Smooth muscle cell (in vitro differentiated cells): ENCODE results near the gene REV3L. TPM values are rescaled to one million over a fixed set of nuclear protein-coding genes. Genes with fewer than 3 reads are reported as not detected.
A peak's percentile ranks its signal among the peaks of the same experiment; 100 is the strongest.

Experiments used
- DNase-seq: peaks from one replicate; lab custom pipeline; 2025; ENCODE audit not compliant: unreplicated experiment; lab: John Stamatoyannopoulos, UW
- H2AFZ ChIP-seq: fragments of 200-600 bp; sonication (generic); 2 replicates; pipeline ENCODE4 v1.6.0; 2016; ENCODE audit warnings: antibody characterized with exemption, low read depth, mild to moderate bottlenecking
- H3F3A ChIP-seq: fragments of 200-600 bp; sonication (generic); 2 replicates; pipeline ENCODE4 v1.6.0; 2017; ENCODE audit warnings: antibody characterized with exemption, low read depth
- H3K27ac ChIP-seq: fragments of 200-600 bp; sonication (generic); 2 replicates; pipeline ENCODE4 v1.5.1; 2016; ENCODE audit warnings: low read depth, mild to moderate bottlenecking
- H3K27me3 ChIP-seq: fragments of 200-600 bp; sonication (generic); 2 replicates; pipeline ENCODE4 v1.6.1; 2016; ENCODE audit warnings: low read depth, mild to moderate bottlenecking
- H3K36me3 ChIP-seq: fragments of 200-600 bp; sonication (generic); 2 replicates; pipeline ENCODE4 v1.5.1; 2016; ENCODE audit warnings: low read depth
- H3K4me1 ChIP-seq: fragments of 200-600 bp; sonication (generic); 2 replicates; pipeline ENCODE4 v1.5.1; 2016; ENCODE audit warnings: low read depth
- H3K4me2 ChIP-seq: fragments of 200-600 bp; sonication (generic); 2 replicates; pipeline ENCODE4 v1.6.0; 2016; ENCODE audit warnings: mild to moderate bottlenecking
- H3K4me3 ChIP-seq: fragments of 200-600 bp; sonication (generic); 2 replicates; pipeline ENCODE4 v1.5.1; 2016; ENCODE audit warnings: mild to moderate bottlenecking
- H3K79me2 ChIP-seq: fragments of 200-600 bp; sonication (generic); 2 replicates; pipeline ENCODE4 v1.6.0; 2016; ENCODE audit warnings: low read depth, mild to moderate bottlenecking
- H3K9ac ChIP-seq: fragments of 200-600 bp; sonication (generic); 2 replicates; pipeline ENCODE4 v1.6.0; 2016; ENCODE audit warnings: low read depth
- H3K9me3 ChIP-seq: fragments of 200-600 bp; sonication (generic); replicated peaks from 2 replicates; pipeline ENCODE4 v1.5.1; 2016; ENCODE audit warnings: low read depth
- H4K20me1 ChIP-seq: fragments of 200-600 bp; sonication (generic); 2 replicates; pipeline ENCODE4 v1.6.0; 2016; ENCODE audit warnings: low read depth
- WGBS: methylation state at CpG from one replicate; pipeline ENCODE4 v1.1.7; 2016; ENCODE audit warnings: low lambda C conversion rate; 5-methylcytosine and 5-hydroxymethylcytosine counted together
- polyA plus RNA-seq: library from polyadenylated mRNA; unstranded; fragments of >200 nt; fragmentation: Nextera tagmentation; extraction: Ambion mirVana; gene quantifications from 2 replicates; pipeline ENCODE4 v1.2.1, GENCODE V29; 2016
- total RNA-seq: library from RNA; depleted of rRNA; stranded (reverse); fragments of >200 nt; gene quantifications from 2 replicates; pipeline ENCODE4 v1.2.3, GENCODE V29; 2014
- TF ChIP-seq, protein P1 (sequence below): fragments of 200-600 bp; sonication (generic); IDR thresholded peaks from 2 replicates; pipeline ENCODE4 v1.5.1; 2017; ENCODE audit warnings: borderline replicate concordance, mild to moderate bottlenecking, antibody characterized with exemption; ENCODE audit not compliant: insufficient read depth, poor library complexity, severe bottlenecking

The REV3L gene
- total and polyA plus RNA-seq, 2 experiments from 2014 or later = 6.9 to 19.8 TPM

DNA sequence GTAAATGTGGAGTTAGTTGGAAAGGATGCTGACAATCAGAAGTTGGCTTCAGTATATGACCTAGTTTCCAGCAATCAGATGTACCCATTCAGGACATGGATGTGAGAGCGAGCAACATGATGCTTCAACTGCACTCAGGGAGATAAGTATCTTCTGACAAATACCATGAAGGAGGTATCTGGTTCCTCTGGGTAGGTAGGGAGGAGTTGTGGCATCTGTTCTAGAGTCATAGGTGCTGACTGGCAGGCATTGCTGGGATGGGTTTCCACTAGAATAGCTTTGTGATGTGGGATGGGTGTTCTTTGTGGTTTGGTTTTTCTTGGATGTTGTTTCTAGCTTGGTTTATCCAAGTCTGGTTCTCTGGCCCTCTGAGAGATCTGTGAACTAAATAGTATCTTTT, 3.9 kb upstream of the REV3L start:
- WGBS = 100% methylated on average over 1 of the region's 1 CpG
- no peak for DNase-seq
- Histone ChIP-seq H2AFZ (no peak overlapping the region), H3K4me2 (no peak overlapping the region), H3K4me1 (peaks cover 10% of the 10 kb centered on the region), H4K20me1 (peaks cover 3% of the 10 kb centered on the region), H3K79me2 (peaks cover 58% of the 10 kb centered on the region), H3F3A (peaks cover 5% of the 10 kb centered on the region), H3K9me3 (no peaks in the 10 kb centered on the region), H3K27me3 (no peaks in the 10 kb centered on the region), H3K9ac (no peak overlapping the region), H3K36me3 (no peaks in the 10 kb centered on the region), H3K4me3 (no peak overlapping the region), H3K27ac (no peak overlapping the region)
- TF ChIP-seq, protein P1, sequence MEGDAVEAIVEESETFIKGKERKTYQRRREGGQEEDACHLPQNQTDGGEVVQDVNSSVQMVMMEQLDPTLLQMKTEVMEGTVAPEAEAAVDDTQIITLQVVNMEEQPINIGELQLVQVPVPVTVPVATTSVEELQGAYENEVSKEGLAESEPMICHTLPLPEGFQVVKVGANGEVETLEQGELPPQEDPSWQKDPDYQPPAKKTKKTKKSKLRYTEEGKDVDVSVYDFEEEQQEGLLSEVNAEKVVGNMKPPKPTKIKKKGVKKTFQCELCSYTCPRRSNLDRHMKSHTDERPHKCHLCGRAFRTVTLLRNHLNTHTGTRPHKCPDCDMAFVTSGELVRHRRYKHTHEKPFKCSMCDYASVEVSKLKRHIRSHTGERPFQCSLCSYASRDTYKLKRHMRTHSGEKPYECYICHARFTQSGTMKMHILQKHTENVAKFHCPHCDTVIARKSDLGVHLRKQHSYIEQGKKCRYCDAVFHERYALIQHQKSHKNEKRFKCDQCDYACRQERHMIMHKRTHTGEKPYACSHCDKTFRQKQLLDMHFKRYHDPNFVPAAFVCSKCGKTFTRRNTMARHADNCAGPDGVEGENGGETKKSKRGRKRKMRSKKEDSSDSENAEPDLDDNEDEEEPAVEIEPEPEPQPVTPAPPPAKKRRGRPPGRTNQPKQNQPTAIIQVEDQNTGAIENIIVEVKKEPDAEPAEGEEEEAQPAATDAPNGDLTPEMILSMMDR = no peak

- TF ChIP-seq, protein P1 = no peak
- no peak for DNase-seq
- no peaks in the 10 kb centered on the region for H3K36me3 ChIP-seq
- 95% methylated on average over 2 of the region's 2 CpGs for WGBS
- H3K79me2 ChIP-seq = peaks cover 58% of the 10 kb centered on the region
- no peak overlapping the region for H3K9ac ChIP-seq
- H3K4me3 ChIP-seq = no peak overlapping the region
- H4K20me1 ChIP-seq = peaks cover 8% of the 10 kb centered on the region
- no peak overlapping the region for H2AFZ ChIP-seq
- peaks cover 5% of the 10 kb centered on the region for H3F3A ChIP-seq
- H3K27ac ChIP-seq = no peak overlapping the region
- H3K9me3 ChIP-seq = no peaks in the 10 kb centered on the region
- H3K4me1 ChIP-seq = peaks cover 10% of the 10 kb centered on the region
- no peaks in the 10 kb centered on the region for H3K27me3 ChIP-seq
- no peak overlapping the region for H3K4me2 ChIP-seq
These were observed 3.5 kb upstream of the REV3L start for GRCh38 chr6:111486475-111486874.

DNA sequence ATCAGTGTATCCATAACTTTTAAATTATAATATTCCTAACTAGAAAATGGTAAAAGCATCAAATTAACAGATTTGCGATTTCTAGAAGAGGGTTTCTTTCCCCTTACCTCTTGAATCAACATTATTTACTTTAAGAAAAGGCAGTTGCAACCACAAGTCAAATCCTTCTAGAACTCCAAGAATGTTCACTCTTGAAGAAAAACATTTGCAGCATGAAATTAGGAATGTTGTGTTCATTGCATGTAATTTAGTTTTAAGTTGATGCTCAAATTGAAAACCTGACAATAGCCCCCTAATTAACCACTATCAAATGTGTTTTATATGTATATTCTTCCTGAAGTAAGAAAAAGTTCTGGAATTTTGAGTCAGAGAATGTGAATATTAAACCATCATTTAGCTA, 2.3 kb upstream of the REV3L start:
- WGBS = 59% methylated on average over 1 of the region's 1 CpG
- TF ChIP-seq, protein P1 = no peak
- Histone ChIP-seq H3K36me3 (no peaks in the 10 kb centered on the region), H3K27me3 (no peaks in the 10 kb centered on the region), H2AFZ (no peak overlapping the region), H4K20me1 (peaks cover 17% of the 10 kb centered on the region), H3K27ac (peak overlapping the region; percentile 91), H3F3A (peaks cover 5% of the 10 kb centered on the region), H3K4me3 (peak overlapping the region; percentile 84), H3K4me1 (peaks cover 21% of the 10 kb centered on the region), H3K9me3 (no peaks in the 10 kb centered on the region), H3K4me2 (peak overlapping the region; percentile 83), H3K9ac (no peak overlapping the region), H3K79me2 (peaks cover 62% of the 10 kb centered on the region)
- no peak for DNase-seq

DNA sequence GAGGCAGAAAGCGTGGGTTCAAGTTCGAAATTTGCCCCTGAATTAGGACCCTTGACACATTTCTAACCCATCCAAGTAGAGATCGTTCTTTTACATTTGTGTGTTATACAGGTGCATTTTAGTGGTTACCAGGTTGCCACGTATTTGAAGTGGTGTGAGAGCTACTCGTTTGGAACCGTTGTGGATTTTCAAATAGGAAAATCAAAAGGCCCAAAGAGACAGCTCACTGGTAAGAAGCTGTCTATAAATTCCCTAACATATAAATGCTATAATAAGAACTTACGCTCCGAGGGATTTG, 1.6 kb upstream of the REV3L start:
- Histone ChIP-seq H3F3A (peaks cover 5% of the 10 kb centered on the region), H3K4me2 (peak overlapping the region; percentile 83), H4K20me1 (peaks cover 18% of the 10 kb centered on the region), H3K36me3 (no peaks in the 10 kb centered on the region), H2AFZ (peak overlapping the region; percentile 60), H3K27me3 (no peaks in the 10 kb centered on the region), H3K79me2 (peaks cover 63% of the 10 kb centered on the region), H3K9me3 (no peaks in the 10 kb centered on the region), H3K27ac (peak overlapping the region; percentile 91), H3K4me3 (peak overlapping the region; percentile 84), H3K4me1 (peaks cover 27% of the 10 kb centered on the region), H3K9ac (peak overlapping the region; percentile 93)
- TF ChIP-seq, protein P1 = no peak
- no peak for DNase-seq
- 19% methylated on average over 8 of the region's 8 CpGs for WGBS
